ENCODE results near the gene EEPD1.

Gene EEPD1

DNA sequence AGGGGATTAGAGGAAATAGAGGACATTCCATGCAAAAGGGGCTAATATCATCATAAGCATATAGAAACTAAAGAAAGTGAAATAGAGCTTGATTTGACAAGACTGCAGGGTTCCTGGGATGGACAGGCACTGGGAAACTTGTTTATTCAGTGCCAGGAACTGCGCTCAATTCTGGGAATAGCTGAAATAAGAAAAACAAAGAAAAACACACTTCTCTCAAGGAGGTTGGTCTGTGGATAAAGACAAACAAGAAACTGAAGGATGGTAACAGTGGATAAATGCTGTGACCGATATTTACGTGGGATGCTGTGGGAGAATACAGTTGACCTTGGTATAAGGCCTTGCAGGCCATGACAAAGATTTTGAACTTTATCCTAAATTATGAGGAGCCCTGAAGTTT is 195.7 kb downstream of the EEPD1 start:
- H3K36me3 ChIP-seq (ENCODE audit: insufficient read depth, low read length), result no peaks in the 10 kb centered on the region
- no peaks in the 10 kb centered on the region for H3K4me1 ChIP-seq (ENCODE audit: insufficient read depth, low read length)
- no peaks in the 10 kb centered on the region for H3K79me2 ChIP-seq (ENCODE audit: insufficient read depth, low read length)
- no peaks in the 10 kb centered on the region for H4K20me1 ChIP-seq (ENCODE audit: insufficient read depth, low read length)
- no peak overlapping the region for H3K9ac ChIP-seq (ENCODE audit: low read depth, low read length)
- TF ChIP-seq, protein P1, sequence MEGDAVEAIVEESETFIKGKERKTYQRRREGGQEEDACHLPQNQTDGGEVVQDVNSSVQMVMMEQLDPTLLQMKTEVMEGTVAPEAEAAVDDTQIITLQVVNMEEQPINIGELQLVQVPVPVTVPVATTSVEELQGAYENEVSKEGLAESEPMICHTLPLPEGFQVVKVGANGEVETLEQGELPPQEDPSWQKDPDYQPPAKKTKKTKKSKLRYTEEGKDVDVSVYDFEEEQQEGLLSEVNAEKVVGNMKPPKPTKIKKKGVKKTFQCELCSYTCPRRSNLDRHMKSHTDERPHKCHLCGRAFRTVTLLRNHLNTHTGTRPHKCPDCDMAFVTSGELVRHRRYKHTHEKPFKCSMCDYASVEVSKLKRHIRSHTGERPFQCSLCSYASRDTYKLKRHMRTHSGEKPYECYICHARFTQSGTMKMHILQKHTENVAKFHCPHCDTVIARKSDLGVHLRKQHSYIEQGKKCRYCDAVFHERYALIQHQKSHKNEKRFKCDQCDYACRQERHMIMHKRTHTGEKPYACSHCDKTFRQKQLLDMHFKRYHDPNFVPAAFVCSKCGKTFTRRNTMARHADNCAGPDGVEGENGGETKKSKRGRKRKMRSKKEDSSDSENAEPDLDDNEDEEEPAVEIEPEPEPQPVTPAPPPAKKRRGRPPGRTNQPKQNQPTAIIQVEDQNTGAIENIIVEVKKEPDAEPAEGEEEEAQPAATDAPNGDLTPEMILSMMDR (IDR thresholded peaks at IDR 0.05; ENCODE audit: borderline replicate concordance, extremely low read depth, low read length, poor library complexity, severe bottlenecking), result no peak
- H3K9me3 ChIP-seq (ENCODE audit: insufficient read depth, low read length, severe bottlenecking), result no peaks in the 10 kb centered on the region
- H2AFZ ChIP-seq (ENCODE audit: low read depth, low read length), result no peak overlapping the region
- H3K27ac ChIP-seq (ENCODE audit: low read length), result no peak overlapping the region
- DNase-seq (no peak), ATAC-seq (ENCODE audit: insufficient read depth, low read depth) (no peak)
- no peak overlapping the region for H3K4me3 ChIP-seq (ENCODE audit: low read depth in 1 of 2, low read length in 2 of 2)
- no peak overlapping the region for H3K4me2 ChIP-seq (ENCODE audit: insufficient read depth, low read length)
- no peaks in the 10 kb centered on the region for H3K27me3 ChIP-seq (ENCODE audit: insufficient read depth, low read length, poor library complexity)

DNA sequence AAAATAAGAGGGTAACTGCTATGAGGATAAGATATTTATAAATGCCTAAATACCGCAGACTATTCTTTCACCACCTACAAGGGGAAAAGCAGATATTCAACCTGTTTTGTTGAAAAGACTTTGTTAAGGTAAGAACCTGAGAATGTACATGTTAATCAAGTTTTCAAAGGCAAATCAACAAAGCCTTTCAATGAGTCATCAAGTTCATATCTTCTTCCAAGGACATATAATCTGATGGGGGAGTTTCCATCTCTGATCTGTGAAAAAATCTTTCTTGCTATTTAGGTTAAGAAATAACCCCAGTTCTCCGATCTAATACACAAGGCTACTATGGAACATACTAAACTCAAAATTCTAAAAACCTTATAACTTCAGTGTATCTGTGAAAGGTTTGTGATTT is 196.6 kb downstream of the EEPD1 start:
- no peak overlapping the region for H2AFZ ChIP-seq (ENCODE audit: low read depth, low read length)
- no peak overlapping the region for H3K4me3 ChIP-seq (ENCODE audit: low read depth in 1 of 2, low read length in 2 of 2)
- TF ChIP-seq, protein P1 (IDR thresholded peaks at IDR 0.05; ENCODE audit: borderline replicate concordance, extremely low read depth, low read length, poor library complexity, severe bottlenecking), result no peak
- no peak for TF ChIP-seq EZH2 (IDR thresholded peaks at IDR 0.05; ENCODE audit: borderline replicate concordance, low read depth, low read length, severe bottlenecking)
- no peak overlapping the region for H3K4me2 ChIP-seq (ENCODE audit: insufficient read depth, low read length)
- no peaks in the 10 kb centered on the region for H4K20me1 ChIP-seq (ENCODE audit: insufficient read depth, low read length)
- no peaks in the 10 kb centered on the region for H3K79me2 ChIP-seq (ENCODE audit: insufficient read depth, low read length)
- DNase-seq (no peak), ATAC-seq (ENCODE audit: insufficient read depth, low read depth) (no peak)
- no peaks in the 10 kb centered on the region for H3K4me1 ChIP-seq (ENCODE audit: insufficient read depth, low read length)
- no peak overlapping the region for H3K9ac ChIP-seq (ENCODE audit: low read depth, low read length)
- H3K36me3 ChIP-seq (ENCODE audit: insufficient read depth, low read length), result no peaks in the 10 kb centered on the region
- H3K27me3 ChIP-seq (ENCODE audit: insufficient read depth, low read length, poor library complexity), result no peaks in the 10 kb centered on the region
- no peak overlapping the region for H3K27ac ChIP-seq (ENCODE audit: low read length)
- no peaks in the 10 kb centered on the region for H3K9me3 ChIP-seq (ENCODE audit: insufficient read depth, low read length, severe bottlenecking)

Measured in DND-41 (cell line).